ENCODE data around the gene ADGRG3. TPM values are rescaled to one million over a fixed set of nuclear protein-coding genes. Genes with fewer than 3 reads are reported as not detected.

ADGRG3 gene
- total RNA-seq, 2 experiments from 2014 or later = not detected

- Mint-ChIP-seq H3K27ac (no peak overlapping the region), H3K9me3 (no peaks in the 10 kb centered on the region), H3K4me1 (ENCODE audit: low read depth) (no peaks in the 10 kb centered on the region), H3K4me3 (no peak overlapping the region), H3K27me3 (no peaks in the 10 kb centered on the region), H3K36me3 (ENCODE audit: low read depth) (no peaks in the 10 kb centered on the region)
- POLR2A ChIA-PET = no interaction called here
- TF ChIP-seq CTCF (IDR thresholded peaks at IDR 0.05) = no peak
- intact Hi-C loops (cut with micrococcal nuclease) = no loop called here
- no peak for ATAC-seq
- DNase-seq = no peak
- CTCF ChIA-PET = interaction anchor here (1.1 to 2.2 kb wide), 2 partner anchors 18 to 92 kb away, joined by 3 to 14 read pairs; no protein-coding TSS in a partner anchor
Measured at GRCh38 chr16:57665541-57665940, 2.6 kb upstream of the ADGRG3 start.

- no peaks in the 10 kb centered on the region for H3K36me3 Mint-ChIP-seq (ENCODE audit: low read depth)
Measured at GRCh38 chr16:57666353-57667047, 1.6 kb upstream of the ADGRG3 start.

GRCh38 chr16:57667048-57667525 is 1.0 kb upstream of the ADGRG3 start:
- H3K27me3 Mint-ChIP-seq = no peaks in the 10 kb centered on the region
- H3K4me1 Mint-ChIP-seq (ENCODE audit: low read depth) = no peaks in the 10 kb centered on the region
- H3K36me3 Mint-ChIP-seq (ENCODE audit: low read depth) = no peaks in the 10 kb centered on the region
- ATAC-seq = no peak
- ChIA-PET POLR2A (no interaction called here), CTCF (interaction anchor here (0.7 to 1.4 kb wide), 4 partner anchors 12 to 91 kb away, joined by 3 to 4 read pairs (median 3); no protein-coding TSS in a partner anchor)
- no peak for TF ChIP-seq CTCF (IDR thresholded peaks at IDR 0.05)
- intact Hi-C loops (cut with micrococcal nuclease) = no loop called here
- H3K9me3 Mint-ChIP-seq = no peaks in the 10 kb centered on the region
- H3K4me3 Mint-ChIP-seq = no peak overlapping the region
- H3K27ac Mint-ChIP-seq = no peak overlapping the region
- no peak for DNase-seq

More at GRCh38 chr16:57666353-57667047, 1.6 kb upstream of the ADGRG3 start:
- ChIA-PET CTCF (interaction anchor here (1.4 kb wide), 1 partner anchor 12 kb away, joined by 3 read pairs; no protein-coding TSS in a partner anchor), POLR2A (no interaction called here)
- Mint-ChIP-seq H3K27me3 (no peaks in the 10 kb centered on the region), H3K27ac (no peak overlapping the region), H3K4me3 (no peak overlapping the region), H3K4me1 (ENCODE audit: low read depth) (no peaks in the 10 kb centered on the region), H3K9me3 (no peaks in the 10 kb centered on the region)
- intact Hi-C loops (cut with micrococcal nuclease) = no loop called here
- ATAC-seq (no peak), DNase-seq (no peak)
- TF ChIP-seq CTCF (IDR thresholded peaks at IDR 0.05) = no peak

GRCh38 chr16:57667526-57668262 is 412 bp upstream of the ADGRG3 start:
- H3K36me3 Mint-ChIP-seq (ENCODE audit: low read depth) = no peaks in the 10 kb centered on the region
- H3K27me3 Mint-ChIP-seq = no peaks in the 10 kb centered on the region
- H3K9me3 Mint-ChIP-seq = no peaks in the 10 kb centered on the region
- no peak overlapping the region for H3K4me3 Mint-ChIP-seq
- H3K4me1 Mint-ChIP-seq (ENCODE audit: low read depth) = no peaks in the 10 kb centered on the region
- ChIA-PET POLR2A (interaction anchor here (0.6 to 1.2 kb wide), 2 partner anchors 22 to 227 kb away, joined by 3 read pairs; no protein-coding TSS in a partner anchor), CTCF (interaction anchor here (0.7 to 1.4 kb wide), 4 partner anchors 13 to 92 kb away, joined by 3 to 4 read pairs (median 3); no protein-coding TSS in a partner anchor)
- ATAC-seq (no peak), DNase-seq (no peak)
- no peak overlapping the region for H3K27ac Mint-ChIP-seq
- intact Hi-C loops (cut with micrococcal nuclease) = no loop called here
- TF ChIP-seq CTCF (IDR thresholded peaks at IDR 0.05) = no peak
